PFSK-1 (cell line): ENCODE results near the gene NANOS2.

Source experiments
- FOXP2 ChIP-seq: optimal IDR thresholded peaks from 2 replicates; pipeline ENCODE3; 2011; ENCODE audit warnings: borderline replicate concordance, control low read depth, inconsistent platforms; ENCODE audit not compliant: insufficient read depth; ENCODE audit errors: extremely low read length, extremely low read depth
- POLR2AphosphoS5 ChIP-seq: IDR thresholded peaks from 2 replicates; pipeline ENCODE4 v1.6.1; 2012; ENCODE audit warnings: low read depth, mild to moderate bottlenecking, control low read depth, low read length, moderate library complexity
- SIN3A ChIP-seq: IDR thresholded peaks from 2 replicates; pipeline ENCODE4 v1.6.1; 2012; ENCODE audit warnings: mild to moderate bottlenecking, low read length, moderate library complexity, borderline replicate concordance; ENCODE audit not compliant: insufficient read depth
- TAF1 ChIP-seq: IDR thresholded peaks from 2 replicates; pipeline ENCODE4 v1.6.1; 2012; ENCODE audit warnings: low read length, control low read depth, borderline replicate concordance; ENCODE audit not compliant: insufficient read depth
- TF ChIP-seq, protein P1 (sequence below), 2 experiments: IDR thresholded peaks; 2 replicates each; pipeline versions ENCODE4 v1.6.1 to v1.8.0; 2011 to 2012; ENCODE audit warnings: low read depth in 2 of 2, low read length in 2 of 2, control low read depth in 1 of 2, inconsistent platforms in 1 of 2, mild to moderate bottlenecking in 1 of 2, moderate library complexity in 1 of 2; ENCODE audit not compliant: insufficient read depth in 1 of 2

NANOS2 gene

DNA sequence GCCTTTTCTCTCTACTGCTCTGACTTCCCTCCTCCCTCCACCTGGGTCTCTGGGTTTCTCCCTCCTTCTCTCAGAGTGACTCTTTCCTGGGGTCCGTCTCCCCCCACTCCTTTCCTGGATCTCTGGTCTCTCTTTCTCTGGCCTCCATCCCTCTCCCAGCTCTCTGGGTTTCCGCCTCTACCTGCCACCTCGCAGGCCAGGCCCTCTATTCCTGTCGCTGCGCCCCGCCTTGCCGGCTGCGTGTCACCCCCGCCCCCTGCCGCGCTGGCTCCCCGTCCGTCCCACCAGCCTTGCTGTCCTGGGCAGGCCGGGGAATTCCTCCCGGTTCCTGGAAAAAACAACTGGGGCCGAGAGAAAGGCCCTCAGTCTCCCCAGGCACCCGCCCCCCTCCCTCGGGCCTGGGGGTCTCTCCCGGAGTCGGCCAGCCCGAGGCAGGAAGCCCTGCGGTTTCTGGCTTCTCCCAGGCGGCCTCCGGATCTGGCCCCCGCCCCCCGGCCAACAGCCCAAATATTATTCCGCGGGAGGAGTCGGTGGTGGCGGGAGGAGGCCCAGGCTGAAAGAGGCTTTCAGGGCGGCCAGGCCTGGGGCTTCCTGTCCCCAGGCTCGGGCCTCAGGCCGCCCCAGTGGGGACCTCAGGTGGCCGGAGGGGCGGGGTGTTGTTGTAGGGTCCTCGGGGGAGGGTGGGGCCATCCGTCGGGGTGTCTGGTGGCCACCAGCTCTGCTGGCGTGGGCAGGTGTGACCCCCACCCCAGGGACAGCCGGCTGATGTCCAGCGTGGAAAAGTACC, 38.0 kb downstream of the NANOS2 start:
- no peak for TF ChIP-seq POLR2AphosphoS5

DNA sequence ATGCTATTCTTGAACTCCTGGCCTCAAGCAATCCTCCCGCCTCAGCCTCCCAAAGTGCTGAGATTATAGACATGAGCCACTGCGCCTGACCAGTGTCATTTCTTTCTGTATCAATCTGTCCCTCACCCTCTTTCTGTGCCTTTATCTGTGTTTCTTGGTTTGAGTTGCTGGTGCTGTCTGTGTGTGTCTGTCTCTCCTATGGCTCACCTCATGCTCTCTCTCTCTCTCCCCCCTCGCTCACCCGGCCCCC, 38.5 kb downstream of the NANOS2 start:
- TF ChIP-seq FOXP2 (no peak), TAF1 (no peak), SIN3A (no peak), POLR2AphosphoS5 (no peak)
- TF ChIP-seq, protein P1, sequence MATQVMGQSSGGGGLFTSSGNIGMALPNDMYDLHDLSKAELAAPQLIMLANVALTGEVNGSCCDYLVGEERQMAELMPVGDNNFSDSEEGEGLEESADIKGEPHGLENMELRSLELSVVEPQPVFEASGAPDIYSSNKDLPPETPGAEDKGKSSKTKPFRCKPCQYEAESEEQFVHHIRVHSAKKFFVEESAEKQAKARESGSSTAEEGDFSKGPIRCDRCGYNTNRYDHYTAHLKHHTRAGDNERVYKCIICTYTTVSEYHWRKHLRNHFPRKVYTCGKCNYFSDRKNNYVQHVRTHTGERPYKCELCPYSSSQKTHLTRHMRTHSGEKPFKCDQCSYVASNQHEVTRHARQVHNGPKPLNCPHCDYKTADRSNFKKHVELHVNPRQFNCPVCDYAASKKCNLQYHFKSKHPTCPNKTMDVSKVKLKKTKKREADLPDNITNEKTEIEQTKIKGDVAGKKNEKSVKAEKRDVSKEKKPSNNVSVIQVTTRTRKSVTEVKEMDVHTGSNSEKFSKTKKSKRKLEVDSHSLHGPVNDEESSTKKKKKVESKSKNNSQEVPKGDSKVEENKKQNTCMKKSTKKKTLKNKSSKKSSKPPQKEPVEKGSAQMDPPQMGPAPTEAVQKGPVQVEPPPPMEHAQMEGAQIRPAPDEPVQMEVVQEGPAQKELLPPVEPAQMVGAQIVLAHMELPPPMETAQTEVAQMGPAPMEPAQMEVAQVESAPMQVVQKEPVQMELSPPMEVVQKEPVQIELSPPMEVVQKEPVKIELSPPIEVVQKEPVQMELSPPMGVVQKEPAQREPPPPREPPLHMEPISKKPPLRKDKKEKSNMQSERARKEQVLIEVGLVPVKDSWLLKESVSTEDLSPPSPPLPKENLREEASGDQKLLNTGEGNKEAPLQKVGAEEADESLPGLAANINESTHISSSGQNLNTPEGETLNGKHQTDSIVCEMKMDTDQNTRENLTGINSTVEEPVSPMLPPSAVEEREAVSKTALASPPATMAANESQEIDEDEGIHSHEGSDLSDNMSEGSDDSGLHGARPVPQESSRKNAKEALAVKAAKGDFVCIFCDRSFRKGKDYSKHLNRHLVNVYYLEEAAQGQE (IDR thresholded peaks at IDR 0.05; ENCODE audit: insufficient read depth in 1 of 2, low read depth in 2 of 2, low read length in 2 of 2) = no peak

DNA sequence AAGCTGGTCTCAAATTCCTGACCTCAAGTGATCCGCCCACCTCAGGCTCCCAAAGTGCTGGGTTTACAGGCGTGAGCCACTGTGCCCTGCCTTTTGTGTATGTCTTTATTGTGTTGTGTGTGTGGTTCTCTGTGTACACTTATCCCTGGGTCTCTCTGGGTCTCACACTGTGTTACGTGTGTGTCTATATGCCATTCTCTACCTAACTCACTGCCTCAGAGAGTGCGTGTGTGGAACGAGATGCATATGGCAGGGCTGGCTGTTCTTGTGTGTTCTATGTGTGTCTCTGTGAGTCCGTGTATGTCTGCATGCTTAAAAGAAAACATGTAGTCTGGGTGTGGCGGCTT, 40.0 kb downstream of the NANOS2 start:
- TF ChIP-seq SIN3A = no peak
- no peak for TF ChIP-seq FOXP2
- TF ChIP-seq POLR2AphosphoS5 = no peak
- TF ChIP-seq TAF1 = no peak
- TF ChIP-seq, protein P1 (IDR thresholded peaks at IDR 0.05; ENCODE audit: insufficient read depth in 1 of 2, low read depth in 2 of 2, low read length in 2 of 2) = no peak

DNA sequence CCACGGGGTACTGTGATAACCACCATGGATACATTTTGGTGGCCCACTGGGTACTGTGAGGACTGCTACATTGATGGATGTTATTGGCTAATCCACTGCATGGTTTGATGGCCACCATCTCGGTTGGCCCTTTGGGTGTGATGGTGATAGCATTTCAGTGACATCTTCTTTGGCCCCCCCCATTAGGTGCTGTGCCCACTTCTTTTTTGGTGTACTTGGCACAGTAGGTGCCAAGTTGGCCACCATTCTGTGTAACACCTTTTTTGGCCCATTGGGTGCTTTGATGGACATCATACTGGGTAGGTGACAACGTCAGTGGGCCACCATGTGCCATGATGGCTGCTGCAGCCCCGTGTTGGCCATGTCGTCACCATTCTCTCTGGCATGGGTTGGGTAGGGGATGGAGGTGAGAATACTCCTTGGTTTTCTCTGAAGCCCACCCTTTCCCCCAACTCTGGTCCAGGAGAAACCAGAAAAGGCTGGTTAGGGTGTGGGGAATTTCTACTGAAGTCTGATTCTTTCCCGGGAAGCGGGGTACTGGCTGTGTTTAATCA, 41.3 kb downstream of the NANOS2 start:
- no peak for TF ChIP-seq POLR2AphosphoS5
- TF ChIP-seq, protein P1 (IDR thresholded peaks at IDR 0.05; ENCODE audit: insufficient read depth in 1 of 2, low read depth in 2 of 2, low read length in 2 of 2) = no peak
- TF ChIP-seq FOXP2 = no peak
- no peak for TF ChIP-seq SIN3A
- no peak for TF ChIP-seq TAF1

DNA sequence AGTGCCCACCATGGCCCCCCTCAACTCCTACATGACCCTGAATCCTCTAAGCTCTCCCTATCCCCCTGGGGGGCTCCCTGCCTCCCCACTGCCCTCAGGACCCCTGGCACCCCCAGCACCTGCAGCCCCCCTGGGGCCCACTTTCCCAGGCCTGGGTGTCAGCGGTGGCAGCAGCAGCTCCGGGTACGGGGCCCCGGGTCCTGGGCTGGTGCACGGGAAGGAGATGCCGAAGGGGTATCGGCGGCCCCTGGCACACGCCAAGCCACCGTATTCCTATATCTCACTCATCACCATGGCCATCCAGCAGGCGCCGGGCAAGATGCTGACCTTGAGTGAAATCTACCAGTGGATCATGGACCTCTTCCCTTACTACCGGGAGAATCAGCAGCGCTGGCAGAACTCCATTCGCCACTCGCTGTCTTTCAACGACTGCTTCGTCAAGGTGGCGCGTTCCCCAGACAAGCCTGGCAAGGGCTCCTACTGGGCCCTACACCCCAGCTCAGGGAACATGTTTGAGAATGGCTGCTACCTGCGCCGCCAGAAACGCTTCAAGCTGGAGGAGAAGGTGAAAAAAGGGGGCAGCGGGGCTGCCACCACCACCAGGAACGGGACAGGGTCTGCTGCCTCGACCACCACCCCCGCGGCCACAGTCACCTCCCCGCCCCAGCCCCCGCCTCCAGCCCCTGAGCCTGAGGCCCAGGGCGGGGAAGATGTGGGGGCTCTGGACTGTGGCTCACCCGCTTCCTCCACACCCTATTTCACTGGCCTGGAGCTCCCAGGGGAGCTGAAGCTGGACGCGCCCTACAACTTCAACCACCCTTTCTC, 42.3 kb downstream of the NANOS2 start:
- no peak for TF ChIP-seq TAF1
- TF ChIP-seq SIN3A = no peak
- TF ChIP-seq, protein P1 (IDR thresholded peaks at IDR 0.05; ENCODE audit: insufficient read depth in 1 of 2, low read depth in 2 of 2, low read length in 2 of 2) = no peak
- TF ChIP-seq POLR2AphosphoS5 = no peak
- no peak for TF ChIP-seq FOXP2
